Mononuclear cell (primary cell): ENCODE measurements around the gene ARHGEF1. TPM values are rescaled to one million over a fixed set of nuclear protein-coding genes. Genes with fewer than 3 reads are reported as not detected.

Experiments used
- H3K27me3 ChIP-seq: 2 replicates; pipeline ENCODE4 v1.6.0; 2011; ENCODE audit warnings: low read length, control low read depth; ENCODE audit not compliant: insufficient read depth
- H3K4me1 ChIP-seq: 2 replicates; pipeline ENCODE4 v1.5.1; 2011; ENCODE audit warnings: mild to moderate bottlenecking, low read length, control low read depth; ENCODE audit not compliant: insufficient read depth
- H3K4me3 ChIP-seq: 2 replicates; pipeline ENCODE4 v1.5.1; 2011; ENCODE audit warnings: mild to moderate bottlenecking, low read length, moderate library complexity
- H3K9me3 ChIP-seq: 2 replicates; pipeline ENCODE4 v1.5.1; 2011; ENCODE audit warnings: low read depth, mild to moderate bottlenecking, control low read depth, low read length
- total RNA-seq: library from RNA; depleted of rRNA; stranded (reverse); fragments of >200 nt; gene quantifications from one replicate; pipeline ENCODE4 v1.2.3, GENCODE V29; 2012

The ARHGEF1 gene
- total RNA-seq, 1 donor = 200 TPM

DNA sequence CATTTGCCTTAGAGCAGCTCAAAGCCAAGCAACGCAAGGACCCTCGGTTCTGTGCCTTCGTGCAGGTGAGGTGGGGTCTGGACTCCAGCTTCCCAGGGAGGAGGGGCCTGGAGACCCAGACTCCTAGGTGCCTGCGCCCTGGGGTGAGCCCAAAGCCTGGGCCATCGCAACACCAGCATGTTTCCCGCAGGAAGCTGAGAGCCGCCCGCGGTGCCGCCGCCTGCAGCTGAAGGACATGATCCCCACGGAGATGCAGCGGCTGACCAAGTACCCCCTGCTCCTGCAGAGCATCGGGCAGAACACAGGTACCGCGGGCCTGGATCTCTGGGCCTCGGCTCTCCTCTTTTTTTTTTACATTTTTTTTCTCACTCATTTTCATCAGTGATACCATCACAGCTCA, 19.6 kb downstream of the ARHGEF1 start:
- H3K9me3 ChIP-seq = no peaks in the 10 kb centered on the region
- H3K4me1 ChIP-seq = no peaks in the 10 kb centered on the region
- no peaks in the 10 kb centered on the region for H3K27me3 ChIP-seq
- H3K4me3 ChIP-seq = no peak overlapping the region

DNA sequence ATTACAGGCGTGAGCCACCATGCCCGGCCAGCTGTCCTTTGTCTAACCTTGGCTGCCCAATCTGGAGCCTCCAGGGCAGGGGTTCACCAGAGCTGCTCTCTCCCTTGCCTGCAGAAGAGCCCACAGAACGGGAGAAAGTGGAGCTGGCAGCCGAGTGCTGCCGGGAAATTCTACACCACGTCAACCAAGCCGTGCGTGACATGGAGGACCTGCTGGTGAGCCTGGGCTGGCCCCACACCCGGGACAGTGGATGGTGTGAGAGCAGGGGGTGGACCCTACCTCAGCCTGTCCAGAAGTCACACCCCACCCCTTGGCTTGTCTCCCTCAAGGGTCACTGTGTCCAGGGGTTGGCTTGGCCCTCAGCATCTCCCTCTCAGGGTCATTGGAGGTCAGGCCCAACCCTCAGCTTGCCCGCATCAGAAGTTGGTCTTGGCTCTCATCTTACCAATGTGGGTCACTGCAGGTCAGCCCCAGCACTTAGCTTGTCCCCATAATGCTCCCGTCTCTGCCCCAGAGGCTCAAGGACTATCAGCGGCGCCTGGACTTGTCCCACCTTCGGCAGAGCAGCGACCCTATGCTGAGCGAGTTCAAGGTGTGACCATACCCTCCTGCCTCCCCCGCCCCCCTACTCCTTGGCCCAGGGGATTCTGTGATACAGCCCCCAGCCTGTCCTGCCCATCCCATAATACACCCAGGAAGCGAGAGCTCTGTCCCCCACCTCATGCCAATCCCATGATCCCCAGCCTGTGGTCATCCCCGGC, 20.4 kb downstream of the ARHGEF1 start:
- H3K27me3 ChIP-seq = no peaks in the 10 kb centered on the region
- no peaks in the 10 kb centered on the region for H3K9me3 ChIP-seq
- no peaks in the 10 kb centered on the region for H3K4me1 ChIP-seq
- no peak overlapping the region for H3K4me3 ChIP-seq

DNA sequence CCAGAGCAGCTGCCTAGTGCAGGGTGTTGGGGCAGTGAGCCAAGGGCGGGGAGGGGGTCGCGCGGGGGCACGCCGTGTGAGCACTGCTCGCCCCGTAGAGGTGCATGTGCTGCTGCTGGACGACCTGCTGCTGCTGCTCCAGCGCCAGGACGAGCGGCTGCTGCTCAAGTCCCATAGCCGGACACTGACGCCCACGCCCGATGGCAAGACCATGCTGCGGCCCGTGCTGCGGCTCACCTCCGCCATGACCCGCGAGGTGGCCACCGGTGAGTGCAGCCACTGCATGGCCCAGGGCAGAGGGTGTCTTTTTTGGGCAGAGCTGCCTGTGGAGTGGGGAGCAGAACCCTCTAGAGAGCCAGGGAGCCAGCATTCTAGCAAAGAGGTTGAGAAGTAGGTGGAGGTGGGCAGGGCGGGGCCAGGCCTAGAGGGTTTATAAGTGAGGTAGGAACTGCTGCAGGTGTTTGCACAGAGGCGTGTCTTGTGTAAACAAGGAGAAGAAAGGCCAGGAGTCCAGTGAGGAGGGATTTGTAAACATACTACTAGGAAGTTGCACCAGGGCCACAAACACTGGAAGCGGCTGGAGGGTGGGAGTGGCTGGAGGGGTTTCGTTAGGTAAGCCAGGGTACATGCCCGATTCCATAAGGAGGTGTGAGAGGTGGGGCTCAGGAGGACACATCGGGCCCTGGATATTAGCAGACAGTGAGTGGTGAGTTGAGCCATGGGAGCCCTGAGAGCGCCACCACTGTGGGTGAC, 21.3 kb downstream of the ARHGEF1 start:
- Histone ChIP-seq H3K4me1 (no peaks in the 10 kb centered on the region), H3K4me3 (no peak overlapping the region), H3K27me3 (no peaks in the 10 kb centered on the region), H3K9me3 (no peaks in the 10 kb centered on the region)

DNA sequence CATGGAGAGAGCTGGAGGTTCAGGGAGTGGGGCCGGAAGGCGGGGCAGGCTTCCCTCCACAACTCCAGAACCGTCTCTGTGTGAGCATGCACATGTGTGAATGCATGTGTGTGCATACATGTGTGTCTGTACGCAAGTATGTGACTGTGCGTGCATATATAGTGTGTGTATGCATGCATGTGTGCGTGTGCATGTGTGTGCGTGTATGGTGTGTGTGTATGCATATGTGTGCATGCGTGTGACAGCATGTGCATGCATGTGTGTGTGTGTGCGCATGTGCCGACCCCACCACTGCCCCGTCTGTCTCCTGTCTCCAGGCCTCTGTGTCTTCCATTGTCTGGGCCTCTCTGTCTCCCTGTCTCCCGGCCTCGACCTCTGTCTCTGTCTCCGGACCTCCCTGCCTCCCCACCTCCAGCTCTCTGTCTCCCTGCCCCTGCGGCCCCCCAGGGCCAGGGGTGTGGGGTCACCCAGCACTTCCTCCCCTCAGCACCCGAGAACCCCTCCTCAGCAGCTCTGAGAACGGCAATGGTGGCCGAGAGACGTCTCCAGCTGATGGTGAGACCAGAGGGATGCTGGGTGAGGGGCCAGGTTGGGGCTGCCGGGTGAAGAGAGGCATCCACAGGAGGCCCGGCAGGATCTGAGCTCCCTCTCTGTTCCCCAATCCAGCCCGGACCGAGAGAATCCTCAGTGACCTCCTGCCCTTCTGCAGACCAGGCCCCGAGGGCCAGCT, 22.5 kb downstream of the ARHGEF1 start:
- Histone ChIP-seq H3K9me3 (no peaks in the 10 kb centered on the region), H3K4me3 (no peak overlapping the region), H3K4me1 (no peaks in the 10 kb centered on the region), H3K27me3 (no peaks in the 10 kb centered on the region)

GRCh38 chr19:41906271-41906670, 23.3 kb downstream of the ARHGEF1 start:
- H3K9me3 ChIP-seq = no peaks in the 10 kb centered on the region
- no peak overlapping the region for H3K4me3 ChIP-seq
- H3K27me3 ChIP-seq = peaks cover 2% of the 10 kb centered on the region
- no peaks in the 10 kb centered on the region for H3K4me1 ChIP-seq

- Histone ChIP-seq H3K27me3 (peaks cover 10% of the 10 kb centered on the region), H3K4me3 (no peak overlapping the region), H3K9me3 (no peaks in the 10 kb centered on the region), H3K4me1 (peaks cover 4% of the 10 kb centered on the region)
Measured at GRCh38 chr19:41906916-41907680, 24.1 kb downstream of the ARHGEF1 start.

DNA sequence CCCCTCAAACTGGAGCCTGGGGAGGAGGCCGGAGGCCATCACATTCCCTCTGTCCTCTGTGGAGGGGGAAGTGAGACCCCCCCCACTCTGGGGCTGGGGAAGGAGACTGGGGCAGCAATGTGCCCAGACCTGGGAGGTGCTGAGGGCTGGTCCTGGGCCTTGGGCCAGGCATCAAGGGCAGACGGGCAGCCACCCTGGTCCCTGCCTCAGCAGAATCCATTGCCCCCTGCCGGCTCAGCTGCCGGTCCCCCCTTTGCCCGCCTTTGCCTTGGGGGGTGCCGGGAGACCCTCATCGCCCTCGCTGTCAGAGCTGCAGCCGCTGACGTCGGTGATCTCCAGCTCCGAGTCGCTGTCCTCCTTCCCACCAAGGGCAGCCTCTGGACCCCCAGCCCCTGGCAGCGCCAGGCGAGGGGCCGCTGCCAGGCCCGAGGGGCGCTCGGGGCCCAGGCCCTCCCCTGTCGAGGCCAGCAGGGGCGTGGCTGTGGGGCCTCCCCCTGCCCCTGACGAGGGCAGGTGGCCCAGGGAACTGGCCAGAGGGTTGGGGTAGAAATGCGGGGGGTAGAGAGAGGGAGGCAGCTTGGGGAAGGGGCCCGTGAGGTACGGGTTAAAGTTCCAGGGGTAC, 25.1 kb downstream of the ARHGEF1 start:
- no peaks in the 10 kb centered on the region for H3K9me3 ChIP-seq
- H3K4me1 ChIP-seq = peaks cover 8% of the 10 kb centered on the region

GRCh38 chr19:41908724-41909464, 25.9 kb downstream of the ARHGEF1 start:
- Histone ChIP-seq H3K9me3 (no peaks in the 10 kb centered on the region), H3K27me3 (peaks cover 20% of the 10 kb centered on the region), H3K4me3 (no peak overlapping the region), H3K4me1 (peaks cover 15% of the 10 kb centered on the region)

More for the DNA sequence above, 25.1 kb downstream of the ARHGEF1 start:
- H3K4me3 ChIP-seq = no peak overlapping the region
- H3K27me3 ChIP-seq = peaks cover 14% of the 10 kb centered on the region

DNA sequence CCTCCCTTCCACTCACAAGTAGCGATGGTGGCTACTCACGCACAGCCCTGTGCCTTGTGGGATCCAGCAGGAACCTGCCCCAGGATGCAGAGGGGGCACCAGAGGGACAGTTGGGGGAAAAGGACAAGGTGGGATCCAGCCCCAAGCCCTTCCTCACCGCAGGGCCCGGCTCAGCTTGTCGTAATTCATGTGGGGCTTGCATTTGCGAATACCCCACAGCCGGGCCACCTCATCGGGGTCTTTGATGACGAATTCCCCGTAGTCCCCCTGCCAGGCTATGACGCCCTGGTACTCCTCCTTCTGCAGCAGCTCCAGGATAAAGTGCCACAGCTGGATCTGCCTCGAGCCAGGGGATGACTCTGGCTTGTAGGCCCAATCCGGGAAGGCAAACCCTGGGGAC, 26.7 kb downstream of the ARHGEF1 start:
- Histone ChIP-seq H3K27me3 (peaks cover 24% of the 10 kb centered on the region), H3K4me1 (peaks cover 19% of the 10 kb centered on the region), H3K9me3 (no peaks in the 10 kb centered on the region), H3K4me3 (no peak overlapping the region)

GRCh38 chr19:41910240-41910991, 27.4 kb downstream of the ARHGEF1 start:
- H3K27me3 ChIP-seq = peaks cover 28% of the 10 kb centered on the region
- no peaks in the 10 kb centered on the region for H3K9me3 ChIP-seq
- peaks cover 23% of the 10 kb centered on the region for H3K4me1 ChIP-seq
- no peak overlapping the region for H3K4me3 ChIP-seq

DNA sequence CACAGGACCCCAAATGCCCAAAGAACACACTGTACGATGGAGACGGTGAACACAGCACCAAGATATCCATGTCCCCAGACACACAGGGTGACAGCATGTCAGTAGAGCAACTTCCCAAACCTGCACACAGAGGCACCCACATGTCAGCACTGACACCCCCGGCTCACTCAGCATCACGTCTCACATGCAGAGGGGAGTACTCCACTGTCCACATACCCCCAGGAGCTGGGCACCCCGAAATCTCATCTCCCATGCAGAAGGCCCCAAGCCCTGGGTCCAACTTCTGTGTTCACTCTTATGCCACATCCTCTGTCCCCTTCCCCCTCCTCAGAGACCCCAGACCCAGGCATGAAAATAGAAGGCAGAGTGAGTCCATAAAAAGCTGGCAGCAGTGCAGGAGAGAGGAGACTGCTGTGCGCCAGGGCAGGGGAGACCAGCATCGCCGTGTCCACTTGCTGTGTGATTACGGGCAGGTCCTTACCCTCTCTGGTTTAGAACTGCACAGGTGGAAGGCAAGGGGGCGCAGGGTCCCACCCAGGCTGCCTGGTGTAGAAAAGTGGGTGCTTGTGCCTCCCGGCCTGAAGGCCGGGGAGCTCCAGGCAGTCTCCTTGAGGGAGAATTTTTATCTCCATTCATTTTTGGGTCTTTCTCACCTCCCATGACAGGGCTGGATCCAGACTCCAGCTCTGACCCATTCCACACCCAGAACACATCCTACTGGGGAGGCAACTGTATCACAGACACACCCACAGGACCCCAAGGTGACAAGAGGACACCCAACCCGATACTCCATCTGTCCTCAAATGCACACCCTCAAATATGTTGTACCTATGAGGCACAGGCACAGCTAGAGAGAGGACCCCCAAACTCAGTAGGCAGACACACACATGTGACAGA, 28.3 kb downstream of the ARHGEF1 start:
- Histone ChIP-seq H3K4me3 (no peak overlapping the region), H3K27me3 (peaks cover 35% of the 10 kb centered on the region), H3K4me1 (peaks cover 30% of the 10 kb centered on the region), H3K9me3 (no peaks in the 10 kb centered on the region)

DNA sequence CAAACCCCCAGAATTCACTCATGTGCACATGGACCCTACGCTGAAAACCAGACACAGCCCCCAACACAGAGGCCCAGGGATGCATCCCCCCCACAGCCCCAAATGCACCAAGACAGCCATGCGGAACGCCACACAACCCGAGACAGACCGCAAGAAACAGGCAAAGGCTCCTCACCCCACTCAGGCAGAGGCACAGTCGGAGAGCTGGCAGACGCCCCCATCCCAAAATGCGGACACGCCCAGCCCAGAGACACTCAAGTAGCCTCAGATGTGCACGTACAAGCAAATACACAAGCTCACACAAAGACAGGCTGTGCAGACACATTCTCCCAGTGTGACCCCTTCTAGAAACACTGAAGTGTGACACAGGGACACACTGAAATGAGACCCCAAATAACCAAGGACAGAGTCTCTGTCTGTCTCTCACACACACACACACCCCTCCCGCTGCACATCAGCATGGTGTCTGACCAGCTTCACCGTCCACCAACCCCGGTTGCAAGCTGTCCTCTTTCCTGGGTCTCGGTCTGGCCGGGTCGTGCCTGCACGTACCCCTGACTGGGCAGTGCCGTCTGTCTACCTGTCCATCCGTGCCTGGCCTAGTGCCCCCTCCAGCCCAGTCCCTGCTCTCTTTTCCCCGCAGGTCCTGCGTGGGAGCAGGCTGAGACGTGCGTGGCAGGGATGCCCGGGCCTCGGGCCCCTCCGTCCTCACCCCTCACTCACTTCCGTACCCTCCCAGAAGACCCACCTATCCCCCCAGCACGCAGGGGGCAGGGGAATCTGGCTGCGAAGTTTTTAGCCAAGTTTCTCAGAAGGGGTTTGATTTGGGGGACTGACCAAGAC, 29.1 kb downstream of the ARHGEF1 start:
- Histone ChIP-seq H3K27me3 (peaks cover 44% of the 10 kb centered on the region), H3K9me3 (no peaks in the 10 kb centered on the region), H3K4me1 (peaks cover 31% of the 10 kb centered on the region), H3K4me3 (no peak overlapping the region)
